ENCODE measurements around the gene CWF19L1.
"Not testable (repeated sequence)": the region's sequence is repeated elsewhere in the genome, so short reads cannot be mapped to it uniquely, and the experiment has no call there.

The CWF19L1 gene

GRCh38 chr10:100267239-100268104 is at the start of gene CWF19L1:
CWF19L1 (minus strand) TSS chr10:100267638; CDS start chr10:100267593, 45 bp downstream.
- in situ Hi-C loops (cut with MboI; ENCODE audit: low sequenced_read_pairs) = no loop called here

GRCh38 chr10:100315615-100316014 is 48.2 kb upstream of the CWF19L1 start:
- in situ Hi-C loops (cut with MboI; ENCODE audit: low sequenced_read_pairs) = no loop called here

GRCh38 chr10:100311298-100311697 is 43.9 kb upstream of the CWF19L1 start:
- in situ Hi-C loops (cut with MboI; ENCODE audit: low sequenced_read_pairs) = no loop called here

GRCh38 chr10:100307684-100308083 is 40.2 kb upstream of the CWF19L1 start:
- in situ Hi-C loops (cut with MboI; ENCODE audit: low sequenced_read_pairs) = no loop called here

- in situ Hi-C loops (cut with MboI; ENCODE audit: low sequenced_read_pairs) = no loop called here
These were observed 39.4 kb upstream of the CWF19L1 start for GRCh38 chr10:100306861-100307260.

- in situ Hi-C loops (cut with MboI; ENCODE audit: low sequenced_read_pairs) = no loop called here
These were observed 37.0 kb upstream of the CWF19L1 start for GRCh38 chr10:100304414-100304813.

GRCh38 chr10:100303724-100304319 is 36.4 kb upstream of the CWF19L1 start:
- in situ Hi-C loops (cut with MboI; ENCODE audit: low sequenced_read_pairs) = no loop called here

- in situ Hi-C loops (cut with MboI; ENCODE audit: low sequenced_read_pairs) = not testable (repeated sequence)
These were observed 33.7 kb upstream of the CWF19L1 start for GRCh38 chr10:100301123-100301522.

- in situ Hi-C loops (cut with MboI; ENCODE audit: low sequenced_read_pairs) = no loop called here
These were observed 29.8 kb upstream of the CWF19L1 start for GRCh38 chr10:100297242-100297641.

- in situ Hi-C loops (cut with MboI; ENCODE audit: low sequenced_read_pairs) = no loop called here
These were observed 25.6 kb upstream of the CWF19L1 start for GRCh38 chr10:100293066-100293465.

GRCh38 chr10:100292300-100292699 is 24.9 kb upstream of the CWF19L1 start:
- in situ Hi-C loops (cut with MboI; ENCODE audit: low sequenced_read_pairs) = not testable (repeated sequence)

- in situ Hi-C loops (cut with MboI; ENCODE audit: low sequenced_read_pairs) = no loop called here
These were observed 23.9 kb upstream of the CWF19L1 start for GRCh38 chr10:100291356-100291755.

GRCh38 chr10:100289641-100290040 is 22.2 kb upstream of the CWF19L1 start:
- in situ Hi-C loops (cut with MboI; ENCODE audit: low sequenced_read_pairs) = no loop called here

- in situ Hi-C loops (cut with MboI; ENCODE audit: low sequenced_read_pairs) = no loop called here
These were observed 20.8 kb upstream of the CWF19L1 start for GRCh38 chr10:100288196-100288595.

- in situ Hi-C loops (cut with MboI; ENCODE audit: low sequenced_read_pairs) = no loop called here
These were observed 20.3 kb upstream of the CWF19L1 start for GRCh38 chr10:100287756-100288155.

GRCh38 chr10:100286051-100287033 is 18.9 kb upstream of the CWF19L1 start, which contains the start of gene BLOC1S2:
BLOC1S2 (minus strand) TSS chr10:100286680; CDS start chr10:100286659, 21 bp downstream.
- in situ Hi-C loops (cut with MboI; ENCODE audit: low sequenced_read_pairs) = no loop called here

- in situ Hi-C loops (cut with MboI; ENCODE audit: low sequenced_read_pairs) = not testable (repeated sequence)
These were observed 17.9 kb upstream of the CWF19L1 start for GRCh38 chr10:100285326-100285725.

- in situ Hi-C loops (cut with MboI; ENCODE audit: low sequenced_read_pairs) = no loop called here
These were observed 15.5 kb upstream of the CWF19L1 start for GRCh38 chr10:100282907-100283306.

- in situ Hi-C loops (cut with MboI; ENCODE audit: low sequenced_read_pairs) = not testable (repeated sequence)
These were observed 9.5 kb upstream of the CWF19L1 start for GRCh38 chr10:100276971-100277370.

- in situ Hi-C loops (cut with MboI; ENCODE audit: low sequenced_read_pairs) = no loop called here
These were observed 1.5 kb downstream of the CWF19L1 start for GRCh38 chr10:100265821-100266485.
